HG03108 (cell line): Measurements from ENCODE around the gene TIMM23.
A peak's percentile ranks its signal among the peaks of the same experiment; 100 is the strongest.
"Not testable (repeated sequence)": the region's sequence is repeated elsewhere in the genome, so short reads cannot be mapped to it uniquely, and the experiment has no call there.

Experiments used
- ATAC-seq: cut with Tn5 transposase; IDR thresholded peaks from one replicate; pipeline ENCODE4 v1.9.1; 2021; ENCODE audit warnings: moderate library complexity; ENCODE audit not compliant: unreplicated experiment

The TIMM23 gene

GRCh38 chr10:46020344-46020657 is 48.0 kb downstream of the TIMM23 start:
- ATAC-seq, result no peak

- peak; percentile 98 for ATAC-seq
These were observed 50.9 kb downstream of the TIMM23 start for GRCh38 chr10:46022978-46023702.

- no peak for ATAC-seq
These were observed 52.7 kb downstream of the TIMM23 start for GRCh38 chr10:46024948-46025347.

- no peak for ATAC-seq
These were observed 53.1 kb downstream of the TIMM23 start for GRCh38 chr10:46025406-46025805.

GRCh38 chr10:46026106-46026505 is 53.8 kb downstream of the TIMM23 start:
- no peak for ATAC-seq

GRCh38 chr10:46028584-46029460 is 56.5 kb downstream of the TIMM23 start:
- ATAC-seq, result peak; percentile 27

GRCh38 chr10:46029461-46030030 is 57.3 kb downstream of the TIMM23 start:
- ATAC-seq, result no peak

GRCh38 chr10:46030091-46030937 is 58.0 kb downstream of the TIMM23 start, which contains the start of gene NCOA4:
Gene NCOA4, minus strand, starts transcription at chr10:46030623. Its CDS starts 13,943 bp downstream, at chr10:46016680.
- peak; percentile 94 for ATAC-seq

GRCh38 chr10:46031648-46032532 is 59.6 kb downstream of the TIMM23 start:
- ATAC-seq, result no peak

GRCh38 chr10:46033602-46034011 is 61.3 kb downstream of the TIMM23 start:
- ATAC-seq, result no peak

GRCh38 chr10:46035923-46036849 is 63.9 kb downstream of the TIMM23 start:
- no peak for ATAC-seq

GRCh38 chr10:46037107-46037825 is 65.0 kb downstream of the TIMM23 start:
- ATAC-seq, result no peak

GRCh38 chr10:46040004-46040403 is 67.7 kb downstream of the TIMM23 start:
- no peak for ATAC-seq

GRCh38 chr10:46042527-46042926 is 70.2 kb downstream of the TIMM23 start:
- ATAC-seq, result no peak

GRCh38 chr10:46046261-46046660 is 74.0 kb downstream of the TIMM23 start, which contains the start of gene MSMB:
Gene MSMB, minus strand, starts transcription at chr10:46046269. Its CDS starts 32 bp downstream, at chr10:46046237.
- ATAC-seq, result no peak

GRCh38 chr10:46048152-46048551 is 75.9 kb downstream of the TIMM23 start:
- ATAC-seq, result no peak

- ATAC-seq, result not testable (repeated sequence)
These were observed 77.2 kb downstream of the TIMM23 start for GRCh38 chr10:46049497-46049831.

- ATAC-seq, result no peak
These were observed 78.8 kb downstream of the TIMM23 start for GRCh38 chr10:46050941-46051623.
